Measurements from ENCODE around the gene HSD17B13.

DNA sequence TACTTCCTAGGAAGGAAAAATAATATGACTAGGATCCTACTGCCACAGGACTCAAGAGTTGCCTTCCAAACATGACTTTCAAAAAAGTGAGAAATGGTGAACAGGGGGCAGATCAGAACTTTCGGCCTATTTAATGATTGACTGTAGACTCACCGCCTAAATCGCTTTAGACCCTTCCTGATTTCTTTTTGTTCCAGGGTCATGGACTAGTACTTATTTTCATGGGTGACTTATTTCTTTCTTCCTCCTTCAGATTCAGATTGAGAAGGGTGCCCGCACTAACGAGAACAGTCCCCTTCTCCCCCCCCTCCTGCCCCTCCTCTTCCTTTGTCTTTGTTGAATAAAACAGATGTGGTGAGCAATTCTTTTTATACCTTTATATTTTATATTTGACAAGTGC lies 54.3 kb downstream of the HSD17B13 start:
- no peak for TF ChIP-seq TARDBP (IDR thresholded peaks at IDR 0.05)
- TF ChIP-seq SP1 (IDR thresholded peaks at IDR 0.05): no peak
- no peak for TF ChIP-seq FOXM1 (IDR thresholded peaks at IDR 0.05; ENCODE audit: borderline replicate concordance)
- TF ChIP-seq ARNT (IDR thresholded peaks at IDR 0.05): no peak
